Stimulated activated CD4-positive, alpha-beta T cell treated with anti-CD3 and anti-CD28 coated beads, Interleukin-2, amount 100 ng/mL, for 4 hours (primary cell): ENCODE data around the gene BATF2.
"Not testable (repeated sequence)": the region's sequence is repeated elsewhere in the genome, so short reads cannot be mapped to it uniquely, and the experiment has no call there.

ENCODE experiments used
- DNase-seq: peaks from one replicate; pipeline ENCODE4 v3.0.0-alpha.2; 2020; ENCODE audit warnings: low read depth

The BATF2 gene, protein sequence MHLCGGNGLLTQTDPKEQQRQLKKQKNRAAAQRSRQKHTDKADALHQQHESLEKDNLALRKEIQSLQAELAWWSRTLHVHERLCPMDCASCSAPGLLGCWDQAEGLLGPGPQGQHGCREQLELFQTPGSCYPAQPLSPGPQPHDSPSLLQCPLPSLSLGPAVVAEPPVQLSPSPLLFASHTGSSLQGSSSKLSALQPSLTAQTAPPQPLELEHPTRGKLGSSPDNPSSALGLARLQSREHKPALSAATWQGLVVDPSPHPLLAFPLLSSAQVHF

DNA sequence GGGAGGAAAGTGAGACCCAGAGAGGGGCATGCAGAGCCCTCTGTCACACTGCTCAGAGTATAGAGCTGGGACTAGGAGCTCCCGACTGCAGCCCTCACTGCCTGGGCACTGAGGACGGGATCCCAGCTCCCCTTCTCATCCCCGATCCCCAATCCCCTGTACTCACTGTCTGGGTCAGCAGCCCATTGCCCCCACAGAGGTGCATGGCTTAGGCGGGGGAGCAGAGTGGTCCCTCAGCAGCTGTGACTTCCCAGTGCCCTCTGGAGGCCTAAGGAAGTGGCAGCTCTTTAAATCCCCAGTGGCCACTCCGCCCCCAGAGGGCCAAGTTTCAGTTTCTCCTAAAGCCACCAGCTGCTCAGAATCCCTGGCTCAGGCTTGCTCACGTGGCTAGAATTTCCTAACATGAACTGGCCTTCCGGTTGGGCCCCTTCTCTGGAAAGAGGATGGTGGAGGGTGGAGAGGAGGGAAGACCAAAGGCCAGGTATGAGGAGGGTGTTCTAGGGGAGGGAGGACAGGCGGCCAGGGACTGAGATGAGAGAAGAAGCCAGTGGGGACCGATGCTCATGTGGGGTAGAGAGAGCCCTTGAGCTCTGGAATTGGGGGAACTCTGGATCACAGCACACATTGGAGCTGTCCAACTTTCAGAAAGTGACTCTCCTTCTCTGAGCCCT, at the start of gene BATF2:
Gene BATF2 (minus strand): TSS at position 262 of the 671 bp plus-strand sequence. CDS start 57 bp downstream, at position 205.
- no peak for DNase-seq

DNA sequence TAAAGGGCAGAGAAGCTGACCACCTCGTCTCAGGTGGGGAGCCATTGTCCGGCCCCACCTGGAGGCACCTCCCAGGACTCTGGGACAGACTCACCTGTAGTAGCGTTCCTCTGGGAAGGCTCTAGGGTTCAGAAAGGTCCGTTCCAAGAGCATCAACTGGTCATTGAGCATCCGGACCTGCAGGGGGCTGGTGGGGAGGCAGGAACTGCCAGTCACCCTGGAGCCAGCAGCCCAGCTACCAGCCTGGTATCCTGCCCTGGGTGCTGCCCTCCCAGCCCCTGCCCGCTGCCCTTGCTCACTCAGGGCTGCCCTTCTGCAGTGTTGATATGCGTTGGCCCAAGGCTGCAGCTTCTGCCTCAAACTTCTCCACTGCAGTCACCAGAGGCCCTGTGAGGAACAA, 49.0 kb upstream of the BATF2 start:
- no peak for DNase-seq

DNA sequence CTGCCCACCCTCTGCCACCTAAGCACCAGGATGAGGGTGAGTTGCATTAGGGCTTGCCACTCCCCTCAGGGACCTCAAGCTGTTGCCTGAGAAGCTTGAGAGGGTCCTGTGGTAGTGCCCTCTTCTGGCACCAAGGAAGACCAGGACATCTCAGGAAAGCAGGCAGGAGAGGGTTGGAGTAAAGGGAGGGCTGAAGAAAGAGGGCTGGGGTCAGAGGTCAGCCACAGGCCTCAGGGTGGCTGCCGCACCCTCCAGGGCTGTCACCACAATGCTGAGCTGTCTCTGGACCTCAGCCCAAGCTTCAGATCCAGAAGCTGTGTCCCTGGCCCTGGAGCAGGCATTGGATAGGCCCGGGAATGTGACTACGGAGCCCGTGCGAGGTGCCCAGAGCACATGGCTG, 48.3 kb upstream of the BATF2 start:
- DNase-seq, result no peak

DNA sequence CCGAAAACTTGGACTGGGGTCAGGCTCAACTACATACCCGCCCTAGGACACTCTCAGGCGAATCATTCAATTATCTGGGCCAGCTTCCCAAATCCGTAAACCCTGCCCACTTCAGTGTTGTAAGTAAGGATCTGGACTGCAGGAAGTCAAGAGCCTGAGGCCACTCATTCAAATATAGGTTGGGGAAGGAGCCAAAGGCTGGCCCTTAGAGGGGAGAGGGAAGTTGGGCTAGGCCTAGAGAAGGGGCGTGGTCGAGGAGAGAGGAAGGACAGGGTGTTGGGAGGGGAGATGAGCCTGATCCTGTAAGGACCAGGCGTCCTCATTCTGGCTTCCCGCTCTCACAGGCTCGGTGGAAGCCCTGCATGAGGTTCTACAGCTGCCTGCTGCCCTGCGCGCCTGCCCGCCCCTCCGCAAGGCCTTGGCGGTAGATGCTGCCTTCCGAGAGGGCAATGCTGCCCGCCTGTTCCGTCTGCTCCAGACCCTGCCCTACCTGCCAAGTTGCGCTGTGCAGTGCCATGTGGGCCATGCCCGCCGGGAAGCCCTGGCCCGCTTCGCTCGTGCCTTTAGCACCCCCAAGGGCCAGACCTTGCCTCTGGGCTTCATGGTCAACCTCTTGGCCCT, 47.2 kb upstream of the BATF2 start:
- DNase-seq, result no peak

DNA sequence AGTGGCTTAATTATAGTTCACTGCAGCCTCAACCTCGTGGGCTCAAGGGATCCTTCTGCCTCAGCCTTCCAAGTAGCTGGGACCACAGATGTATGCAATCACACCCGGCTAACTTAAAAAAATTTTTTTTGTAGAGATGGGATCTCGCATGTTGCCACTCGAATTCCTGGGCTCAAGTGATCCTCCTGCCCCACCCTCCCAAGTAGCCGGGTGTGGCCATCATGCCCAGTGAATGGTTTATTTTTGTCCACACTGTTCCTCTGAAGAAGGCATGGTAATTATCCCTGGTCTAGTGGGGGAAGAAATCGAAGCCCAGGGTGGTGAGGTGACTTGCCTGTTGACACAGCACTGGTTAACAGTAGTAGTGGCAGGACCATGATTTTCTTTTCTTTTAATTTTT, 46.1 kb upstream of the BATF2 start:
- DNase-seq, result no peak

DNA sequence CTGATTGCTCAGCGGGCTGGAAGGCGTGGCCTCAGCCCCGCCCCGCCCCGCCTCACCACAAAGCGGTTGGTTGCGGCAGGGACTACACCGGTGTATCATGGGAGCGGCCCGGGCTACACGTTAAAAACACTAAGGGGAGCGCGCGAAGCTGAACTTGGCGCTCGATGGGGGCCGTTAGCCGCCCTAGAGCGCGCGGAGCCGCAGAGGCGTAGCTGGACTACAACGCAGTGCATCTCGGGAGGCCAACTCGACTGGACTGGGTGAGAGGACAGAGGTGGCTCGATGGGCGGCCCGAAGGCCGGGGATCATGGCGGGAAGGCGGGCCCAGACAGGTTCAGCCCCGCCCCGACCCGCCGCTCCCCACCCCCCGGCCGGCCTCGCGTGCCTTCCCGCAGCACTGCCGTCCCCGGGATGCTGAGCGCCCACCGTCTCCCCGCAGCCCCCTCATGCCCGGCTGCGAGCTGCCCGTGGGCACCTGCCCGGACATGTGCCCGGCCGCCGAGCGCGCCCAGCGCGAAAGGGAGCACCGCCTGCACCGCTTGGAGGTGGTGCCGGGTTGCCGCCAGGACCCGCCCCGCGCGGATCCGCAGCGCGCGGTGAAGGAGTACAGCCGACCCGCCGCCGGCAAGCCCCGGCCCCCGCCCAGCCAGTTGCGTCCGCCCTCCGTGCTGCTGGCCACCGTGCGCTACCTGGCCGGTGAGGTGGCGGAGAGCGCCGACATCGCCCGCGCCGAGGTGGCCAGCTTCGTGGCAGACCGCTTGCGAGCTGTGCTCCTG, 44.3 kb upstream of the BATF2 start, which contains the start of gene SAC3D1:
Gene SAC3D1 (plus strand): TSS at position 364 of the 776 bp plus-strand sequence. CDS start 83 bp downstream, at position 447.
- peak; percentile 63 for DNase-seq

DNA sequence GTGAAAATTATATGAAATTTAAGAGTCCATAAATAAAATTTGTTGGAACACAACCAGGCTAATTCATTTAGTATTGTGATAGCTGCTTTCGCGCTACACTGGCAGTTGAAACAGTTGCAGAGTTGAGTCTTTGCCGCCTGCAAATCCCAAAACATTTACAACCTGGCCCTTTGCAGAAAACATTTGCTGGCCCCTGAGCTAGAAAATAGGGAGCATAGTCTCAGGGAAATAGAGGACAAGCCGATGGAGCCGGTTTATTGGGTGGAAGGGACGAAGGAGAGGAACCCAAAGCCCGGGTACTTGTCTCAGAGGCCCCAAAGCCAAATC, 43.7 kb upstream of the BATF2 start:
- DNase-seq, result no peak

DNA sequence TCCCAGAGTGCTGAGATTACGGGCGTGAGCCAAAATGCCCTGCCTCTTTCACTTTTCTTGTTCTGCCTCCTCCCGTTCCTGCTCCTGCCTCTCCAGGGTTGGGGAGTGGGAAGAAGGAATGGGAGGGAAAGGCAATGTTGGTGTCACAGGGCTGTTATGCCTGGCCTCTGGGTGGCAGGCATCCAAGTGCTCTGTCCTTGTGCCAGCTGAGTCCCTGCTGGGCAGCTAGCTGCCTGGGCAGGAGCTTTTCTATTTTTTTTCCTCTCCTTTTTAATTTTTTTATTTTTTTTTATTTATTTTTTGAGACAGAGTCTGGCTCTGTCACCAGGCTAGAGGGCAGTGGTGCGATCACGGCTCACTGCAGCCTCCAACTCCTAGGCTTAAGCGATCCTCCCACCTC, 40.2 kb upstream of the BATF2 start:
- no peak for DNase-seq

DNA sequence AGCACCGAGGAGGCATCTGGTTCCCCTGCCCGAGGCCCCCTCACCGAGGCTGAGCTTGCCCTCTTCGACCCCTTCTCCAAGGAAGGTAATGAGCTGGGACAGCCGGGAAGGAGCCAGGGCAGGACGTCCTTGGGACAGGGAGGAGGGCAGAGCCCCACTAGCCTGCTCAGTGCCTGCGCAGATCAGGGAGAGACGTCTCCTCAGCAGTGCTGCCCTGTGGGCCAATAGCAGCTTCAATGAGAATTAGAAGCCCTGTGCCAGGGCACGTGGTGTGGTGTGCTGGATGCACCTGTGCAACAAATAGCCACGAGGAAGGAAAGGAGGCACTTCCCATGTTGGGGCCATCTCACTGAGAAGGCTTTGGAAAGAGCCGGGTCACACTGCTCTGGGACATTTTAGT, 38.8 kb upstream of the BATF2 start:
- DNase-seq, result no peak

DNA sequence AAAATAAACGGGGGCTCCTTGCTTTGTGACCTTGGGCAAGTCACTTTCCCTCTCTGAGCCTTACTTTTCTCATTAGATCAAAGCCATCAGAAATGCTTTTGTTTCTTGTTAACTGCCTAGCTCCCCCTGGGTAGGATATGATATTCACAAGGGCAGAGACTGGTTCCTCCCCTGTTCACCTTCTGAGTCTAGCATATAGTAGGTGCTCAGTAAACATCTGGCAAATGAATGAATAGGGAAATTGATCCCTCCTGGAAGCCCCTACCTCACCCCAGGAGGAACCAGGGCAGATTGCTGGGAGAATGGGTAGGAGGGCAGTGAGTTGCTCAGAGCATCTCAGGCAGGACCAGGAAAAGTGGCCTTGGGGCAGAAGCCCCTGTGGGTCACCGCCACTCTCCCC, 37.7 kb upstream of the BATF2 start:
- no peak for DNase-seq

DNA sequence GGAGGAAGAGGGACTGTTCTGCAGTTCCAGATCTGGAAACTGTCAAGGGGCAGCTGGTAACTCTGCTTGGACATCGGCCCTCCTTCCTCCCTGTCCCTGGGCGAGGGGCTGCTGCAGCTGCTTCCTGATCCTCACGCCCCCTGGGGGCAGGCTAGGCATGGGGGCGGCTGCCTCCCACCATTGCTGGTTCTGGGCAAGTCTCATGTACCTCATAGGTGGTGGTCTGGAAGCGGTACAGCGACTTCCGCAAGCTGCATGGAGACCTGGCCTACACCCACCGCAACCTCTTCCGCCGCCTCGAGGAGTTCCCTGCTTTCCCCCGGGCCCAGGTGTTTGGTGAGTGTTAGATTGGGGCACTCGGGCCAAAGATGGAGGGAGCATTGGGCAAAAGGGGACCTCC, 35.4 kb upstream of the BATF2 start:
- no peak for DNase-seq

DNA sequence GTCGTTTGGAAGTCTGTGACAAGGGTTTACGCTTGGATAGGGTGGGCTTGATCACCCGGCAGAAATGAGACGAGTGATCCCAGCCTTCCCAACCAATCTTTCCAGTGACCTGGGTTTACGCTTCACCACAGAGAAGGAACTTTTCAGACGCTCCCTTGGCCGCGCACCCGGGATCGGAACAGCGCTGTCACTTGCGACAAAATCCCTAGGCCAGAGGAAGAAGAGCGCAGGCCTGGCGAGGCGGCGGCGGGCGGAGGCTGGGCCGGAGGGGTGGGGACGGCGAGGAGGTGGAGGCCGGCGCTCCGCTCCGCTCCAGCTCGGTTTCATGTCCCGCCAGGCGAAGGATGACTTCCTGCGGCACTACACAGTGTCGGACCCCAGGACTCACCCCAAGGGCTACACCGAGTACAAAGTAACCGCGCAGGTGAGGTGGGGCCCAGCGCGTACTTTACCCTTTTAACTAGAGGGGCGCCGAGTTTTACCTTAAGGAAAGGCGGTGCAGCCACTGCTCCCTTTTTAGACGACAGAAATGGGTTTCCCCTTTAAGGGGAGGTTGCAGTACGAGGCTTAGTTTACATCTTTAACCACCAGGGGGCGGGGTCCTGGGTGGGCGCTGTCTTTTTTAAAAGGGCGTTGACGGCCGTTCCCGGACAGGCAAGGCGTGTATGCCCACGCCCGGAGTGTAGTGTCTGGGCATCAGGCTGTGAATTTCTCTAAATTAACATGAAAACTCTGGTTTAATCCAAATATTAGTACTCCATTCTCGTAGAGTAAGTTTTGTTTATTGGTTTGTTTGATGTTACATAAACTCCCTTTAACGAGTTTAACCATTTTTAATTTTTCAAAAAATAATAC, 30.7 kb upstream of the BATF2 start, which contains the start of gene SNX15:
Gene SNX15 (plus strand): TSS at position 227 of the 855 bp plus-strand sequence. CDS start 99 bp downstream, at position 326.
- DNase-seq, result peak; percentile 86

DNA sequence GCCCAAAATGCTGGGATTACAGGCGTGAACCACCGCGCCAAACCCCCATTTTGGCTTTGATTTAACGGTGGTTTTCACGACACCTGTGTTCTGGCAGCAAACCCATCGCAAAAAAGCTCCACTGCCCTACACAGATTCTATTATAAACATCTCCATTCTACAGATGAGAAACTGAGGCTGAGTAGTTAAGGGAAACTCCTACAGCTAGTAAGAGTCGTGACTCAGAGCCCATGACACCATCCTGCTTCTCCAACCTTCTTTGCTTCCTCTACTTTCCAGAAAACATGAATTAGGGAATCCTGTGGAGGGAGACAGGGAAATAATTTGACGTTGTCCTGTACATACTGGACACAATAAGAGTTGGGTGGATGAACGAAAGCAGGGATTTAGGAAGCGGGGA, 30.0 kb upstream of the BATF2 start:
- no peak for DNase-seq

DNA sequence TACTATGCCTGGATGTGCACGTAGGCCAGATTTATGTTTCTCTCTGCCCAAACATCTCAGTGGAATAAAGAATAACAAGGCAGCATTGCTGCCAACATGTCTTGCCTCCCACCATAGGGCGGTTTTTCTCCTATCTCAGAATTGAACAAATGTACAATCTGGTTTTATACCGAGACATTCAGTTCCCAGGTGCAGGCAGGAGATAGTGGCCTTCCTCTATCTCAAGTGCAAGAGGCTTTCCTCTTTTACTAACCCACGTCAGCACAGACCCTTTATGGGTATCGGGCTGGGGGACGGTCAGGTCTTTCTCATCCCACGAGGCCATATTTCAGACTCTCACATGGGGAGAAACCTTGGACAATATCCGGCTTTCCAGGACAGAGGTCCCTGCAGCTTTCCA, 26.7 kb upstream of the BATF2 start:
- not testable (repeated sequence) for DNase-seq

DNA sequence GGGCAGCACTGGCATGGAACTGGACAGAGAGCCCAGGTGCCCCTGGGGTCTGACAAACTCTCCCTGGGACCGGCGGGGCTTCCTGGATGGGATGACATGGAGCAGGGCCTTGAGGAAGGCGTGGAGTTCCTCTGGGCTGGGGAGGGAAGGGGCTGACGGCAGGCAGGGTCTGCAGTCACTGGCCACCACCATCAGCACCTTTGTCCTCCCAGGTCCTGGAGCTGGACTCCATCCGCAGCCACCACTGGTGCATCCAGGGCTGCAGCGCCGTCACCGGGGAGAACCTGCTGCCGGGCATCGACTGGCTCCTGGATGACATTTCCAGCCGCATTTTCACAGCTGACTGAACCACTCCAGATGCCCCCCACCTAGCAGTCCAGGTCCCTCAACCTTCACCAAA, 24.7 kb upstream of the BATF2 start:
- no peak for DNase-seq

DNA sequence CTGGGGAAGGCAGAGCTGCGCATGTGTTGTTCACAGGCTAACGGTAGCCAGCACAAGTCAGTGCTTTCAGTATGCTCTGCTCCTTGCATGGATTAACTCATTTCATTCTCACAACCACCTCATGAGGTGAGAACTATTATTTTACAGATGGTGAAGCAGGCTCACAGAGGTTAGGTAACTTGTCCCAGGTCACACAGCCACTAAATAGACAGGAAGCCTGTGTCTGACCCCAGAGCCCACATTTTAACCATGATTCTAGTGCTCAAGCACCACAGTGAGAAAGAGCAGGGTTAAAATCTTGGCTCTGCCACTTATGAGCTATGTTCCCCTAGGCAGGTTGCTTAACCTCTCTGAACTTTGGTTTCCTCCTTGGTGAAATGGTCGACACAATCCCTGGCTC, 24.2 kb upstream of the BATF2 start:
- no peak for DNase-seq

DNA sequence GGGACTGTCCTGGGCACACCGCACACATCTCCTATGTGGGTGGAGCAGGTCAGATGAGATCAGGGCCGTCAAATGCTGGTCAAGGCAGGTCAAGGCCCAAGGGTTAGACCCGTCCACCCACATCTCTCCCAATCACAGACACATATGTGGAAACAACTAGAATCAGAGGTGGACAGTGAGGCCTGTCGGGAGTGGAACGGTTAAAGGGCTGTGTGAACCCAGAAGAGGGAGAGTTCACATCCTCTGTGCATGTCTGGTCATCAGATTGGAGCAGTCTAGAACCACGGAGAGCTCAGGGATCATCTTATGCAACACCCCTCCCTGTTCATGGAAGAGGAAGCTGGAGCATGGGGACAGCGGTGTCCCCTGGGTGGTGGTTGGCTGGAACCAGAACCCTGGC, 23.1 kb upstream of the BATF2 start:
- no peak for DNase-seq

DNA sequence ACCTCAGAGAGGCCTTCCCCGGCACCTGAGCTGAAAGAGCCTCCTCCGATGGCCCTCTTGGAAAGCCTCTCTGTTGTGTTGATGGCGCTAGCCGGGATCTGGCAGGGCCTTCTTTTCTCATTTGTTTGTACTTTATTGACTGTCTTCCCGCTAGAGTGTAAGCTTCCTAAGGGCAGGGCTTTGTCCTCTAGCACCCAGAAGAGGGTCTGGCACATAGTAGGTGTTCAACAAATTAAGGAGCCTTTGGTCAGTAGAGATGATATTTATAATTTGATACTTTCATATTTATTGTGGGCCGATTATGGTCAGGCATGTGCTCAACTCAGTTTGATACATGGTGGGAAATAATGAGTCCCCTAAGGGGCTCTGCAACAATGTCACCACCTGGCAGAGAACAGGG, 21.2 kb upstream of the BATF2 start:
- DNase-seq, result no peak

DNA sequence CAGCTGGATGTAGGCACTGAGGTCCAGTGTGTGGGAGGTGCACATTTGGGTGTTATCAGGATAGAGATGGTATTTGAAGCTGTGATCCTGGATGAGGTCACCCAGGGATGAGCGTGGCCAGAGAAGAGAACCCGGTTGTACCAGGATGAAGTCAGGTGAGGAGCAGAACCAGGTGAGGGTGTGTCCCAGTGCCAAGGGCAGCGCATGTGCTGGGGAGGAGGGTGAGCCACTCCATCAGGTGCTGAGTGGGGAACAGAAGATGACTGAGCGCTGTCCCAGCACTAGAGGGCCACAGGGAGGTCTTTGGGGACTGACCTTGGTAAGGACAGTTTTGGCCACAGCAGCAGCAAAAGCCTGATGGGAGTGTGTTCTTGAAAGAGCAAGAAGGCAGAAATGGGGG, 19.9 kb upstream of the BATF2 start:
- no peak for DNase-seq

DNA sequence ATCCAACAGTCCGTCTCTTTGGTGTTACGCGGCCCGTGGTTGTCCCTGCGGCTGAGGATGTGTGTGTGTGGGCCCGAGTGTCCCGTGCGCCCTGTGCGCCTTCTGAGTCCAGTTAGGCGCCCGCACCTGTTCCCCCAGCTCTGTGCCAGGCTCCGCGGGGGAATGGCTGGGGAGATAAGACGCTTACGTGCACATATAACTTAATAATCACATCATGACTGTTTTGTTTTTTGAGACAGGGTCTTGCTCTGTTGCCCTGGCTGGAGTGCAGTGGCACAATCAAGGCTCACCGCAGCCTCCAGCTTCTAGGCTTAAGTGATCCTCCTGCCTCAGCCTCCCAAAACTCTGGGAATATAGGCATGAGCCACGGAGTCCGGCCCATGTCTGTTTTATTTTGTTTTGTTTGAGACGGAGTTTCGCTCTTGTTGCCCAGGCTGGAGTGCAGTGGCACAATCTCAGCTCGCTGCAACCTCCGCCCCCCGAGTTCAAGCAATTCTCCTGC, 18.0 kb upstream of the BATF2 start:
- no peak for DNase-seq
